ENCODE measurements around the gene ARHGEF3.

- TF ChIP-seq POLR2A (IDR thresholded peaks at IDR 0.05) (no peak), CTCF (IDR thresholded peaks at IDR 0.05) (no peak)
Observed at GRCh38 chr3:56784448-56785001, 17.2 kb downstream of the ARHGEF3 start.

Measured in lower leg skin (tissue), 3 donors.